BJ (cell line): Measurements from ENCODE around the gene OPTN. TPM values are rescaled to one million over a fixed set of nuclear protein-coding genes. Genes with fewer than 3 reads are reported as not detected.
"Not testable (repeated sequence)": the region's sequence is repeated elsewhere in the genome, so short reads cannot be mapped to it uniquely, and the experiment has no call there.

Experiments
- CTCF ChIA-PET: fragments of 350-600 bp; formaldehyde crosslinking; extraction: SDS; loops from one replicate; lab custom pipeline; 2021; ENCODE audit warnings: antibody characterized with exemption, inconsistent platforms; lab: Yijun Ruan, JAX
- POLR2A ChIA-PET: fragments of 300-600 bp; sonication (Branson Sonifier 250); formaldehyde crosslinking; extraction: SDS; loops from one replicate; lab custom pipeline; 2021; ENCODE audit warnings: antibody characterized with exemption; lab: Charles Lee
- DNase-seq: peaks from one replicate; pipeline ENCODE4 v3.0.0-alpha.2; 2011; ENCODE audit warnings: low read depth
- H3K27me3 ChIP-seq: 2 replicates; pipeline ENCODE4 v1.6.0; 2011; ENCODE audit warnings: low read length; ENCODE audit not compliant: control insufficient read depth, insufficient read depth
- H3K36me3 ChIP-seq: 2 replicates; pipeline ENCODE4 v1.5.1; 2011; ENCODE audit warnings: low read length; ENCODE audit not compliant: control insufficient read depth, insufficient read depth
- H3K4me3 ChIP-seq: 2 replicates; pipeline ENCODE4 v1.5.1; 2011; ENCODE audit warnings: low read depth, mild to moderate bottlenecking, control low read depth, low read length
- CTCF ChIP-seq: IDR thresholded peaks from 2 replicates; pipeline ENCODE4 v1.5.1; 2011; ENCODE audit warnings: low read depth, mild to moderate bottlenecking, control low read depth, inconsistent platforms, low read length, moderate library complexity; ENCODE audit not compliant: insufficient read depth
- polyA plus RNA-seq: library from polyadenylated mRNA; depleted of rRNA; stranded (reverse); fragments of >200 nt; gene quantifications from 2 replicates; pipeline ENCODE4 v1.2.3, GENCODE V29; 2011

Gene OPTN
- polyA plus RNA-seq, 1 experiment, result 58.0 TPM

- no peak for DNase-seq
- no peak overlapping the region for H3K4me3 ChIP-seq
- H3K27me3 ChIP-seq, result no peaks in the 10 kb centered on the region
- H3K36me3 ChIP-seq, result no peaks in the 10 kb centered on the region
- ChIA-PET POLR2A (no interaction called here), CTCF (no interaction called here)
- TF ChIP-seq CTCF, result no peak
Measured at GRCh38 chr10:13080643-13081042, 19.3 kb upstream of the OPTN start.

GRCh38 chr10:13083700-13084099 lies 16.3 kb upstream of the OPTN start:
- H3K36me3 ChIP-seq, H3K4me3 ChIP-seq, POLR2A ChIA-PET, DNase-seq, H3K27me3 ChIP-seq: not testable (repeated sequence)
- CTCF ChIA-PET, result interaction anchor here (0.8 kb wide), 1 partner anchor 14 kb away, joined by 3 read pairs; no protein-coding TSS in a partner anchor

- no peak for TF ChIP-seq CTCF
- no peak for DNase-seq
- Histone ChIP-seq H3K36me3 (no peaks in the 10 kb centered on the region), H3K27me3 (no peaks in the 10 kb centered on the region), H3K4me3 (no peak overlapping the region)
- ChIA-PET CTCF (interaction anchor here (1.0 kb wide), 1 partner anchor 13 kb away, joined by 3 read pairs; no protein-coding TSS in a partner anchor), POLR2A (no interaction called here)
Measured at GRCh38 chr10:13086056-13086455, 13.9 kb upstream of the OPTN start.

GRCh38 chr10:13087601-13087985 lies 12.4 kb upstream of the OPTN start:
- TF ChIP-seq CTCF, result no peak
- Histone ChIP-seq H3K4me3 (no peak overlapping the region), H3K36me3 (no peaks in the 10 kb centered on the region), H3K27me3 (no peaks in the 10 kb centered on the region)
- no peak for DNase-seq
- ChIA-PET CTCF (interaction anchor here (2.1 to 2.5 kb wide), 3 partner anchors 11 to 872 kb away, joined by 6 to 17 read pairs (median 13); partner anchors contain the start of gene OPTN), POLR2A (no interaction called here)

- CTCF ChIA-PET, result interaction anchor here (2.1 to 2.5 kb wide), 3 partner anchors 11 to 873 kb away, joined by 6 to 17 read pairs (median 13); partner anchors contain the start of gene OPTN
- no peaks in the 10 kb centered on the region for H3K36me3 ChIP-seq
- no peak overlapping the region for H3K4me3 ChIP-seq
- POLR2A ChIA-PET, result no interaction called here
- H3K27me3 ChIP-seq, result no peaks in the 10 kb centered on the region
- DNase-seq, result peak; percentile 55
- no peak for TF ChIP-seq CTCF
Measured at GRCh38 chr10:13087986-13088618, 11.9 kb upstream of the OPTN start.
